Measurements from ENCODE around the gene ALPK3.

GRCh38 chr15:84917452-84917851, 100.3 kb downstream of the ALPK3 start:
- no peak for TF ChIP-seq CTCF (IDR thresholded peaks at IDR 0.05)
- no peak for TF ChIP-seq POLR2A (IDR thresholded peaks at IDR 0.05)
- TF ChIP-seq EP300 (IDR thresholded peaks at IDR 0.05) = no peak

All from gastroesophageal sphincter (tissue), 3 donors.